Measurements from ENCODE around the gene TNRC18.

DNA sequence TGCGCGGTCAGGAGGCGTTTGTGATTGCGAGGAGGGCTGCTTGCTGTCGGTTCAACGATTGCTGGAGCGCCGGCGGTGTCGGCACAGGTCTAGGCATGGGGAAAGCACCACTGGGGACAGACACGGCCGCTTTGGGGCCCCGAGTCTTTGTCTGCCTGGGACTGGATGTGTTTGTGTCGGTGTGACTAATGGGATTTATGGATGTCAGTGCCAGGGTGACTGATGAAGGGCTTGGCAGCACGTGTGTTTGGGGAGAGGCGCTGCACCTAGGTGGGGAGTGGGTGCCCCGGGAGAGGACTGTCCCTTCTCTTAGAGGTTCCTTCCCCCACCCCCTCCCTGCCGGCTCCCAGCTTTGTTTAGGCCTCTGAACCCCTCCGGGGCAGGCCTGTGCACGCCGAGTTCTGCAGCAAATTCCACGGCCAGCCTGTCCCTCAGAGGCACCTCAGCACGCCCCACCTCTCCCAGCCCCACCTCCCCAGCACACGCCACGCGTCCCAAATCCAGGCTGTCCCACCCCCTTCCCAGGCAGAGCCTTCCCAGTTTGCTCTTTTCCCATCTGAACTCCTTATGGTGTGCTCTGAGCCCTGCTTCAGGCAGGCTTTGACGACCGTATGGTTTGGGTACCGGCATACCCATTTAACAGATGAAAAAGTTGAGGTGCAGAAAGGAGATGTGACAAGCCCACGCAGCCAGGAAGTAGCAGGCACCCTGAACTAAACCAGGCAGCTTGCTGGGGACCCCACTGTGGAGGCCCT lies 6.4 kb upstream of the TNRC18 start:
- peak in 1 of 3 donors; percentile 17 for TF ChIP-seq POLR2AphosphoS5 (IDR thresholded peaks at IDR 0.05)
- TF ChIP-seq CTCF (IDR thresholded peaks at IDR 0.05) = no peak
- TF ChIP-seq POLR2A (IDR thresholded peaks at IDR 0.05) = no peak

Measured in suprapubic skin (tissue), 4 donors.